Measurements from ENCODE around the gene BTBD9. TPM values are rescaled to one million over a fixed set of nuclear protein-coding genes. Genes with fewer than 3 reads are reported as not detected.

Gene BTBD9
- total RNA-seq, 1 experiment from 2014 or later = 8.9 TPM

GRCh38 chr6:38287487-38287886 is 352.2 kb downstream of the BTBD9 start:
- H3K23me2 ChIP-seq (ENCODE audit: insufficient read length, low read depth, low read length, poor library complexity, severe bottlenecking) = no peaks in the 10 kb centered on the region
- no peak overlapping the region for H2BK5ac ChIP-seq (ENCODE audit: insufficient read length, low read length)
- no peak overlapping the region for H2AFZ ChIP-seq (ENCODE audit: low read length)
- peaks cover 0 to under 1% (median 0%) of the 10 kb centered on the region in 3 experiments; a peak in 1 of 7 replicates for H3K36me3 Mint-ChIP-seq (ENCODE audit: insufficient read depth in 1 of 3, low read depth in 3 of 3)
- H4K5ac ChIP-seq (ENCODE audit: insufficient read length, low read depth, low read length) = no peak overlapping the region
- TF ChIP-seq CTCF (conservative IDR thresholded peaks at IDR 0.05) = no peak
- H3K79me1 ChIP-seq (ENCODE audit: insufficient read depth, low read depth, low read length, poor library complexity, severe bottlenecking) = no peaks in the 10 kb centered on the region
- H4K91ac ChIP-seq (ENCODE audit: insufficient read length, low read depth, low read length) = no peak overlapping the region
- H3K4me3 Mint-ChIP-seq = no peak overlapping the region
- H3K14ac ChIP-seq (ENCODE audit: insufficient read depth, low read length) = no peak overlapping the region
- H2AK5ac ChIP-seq (ENCODE audit: insufficient read length, low read length) = no peak overlapping the region
- DNase-seq = no peak
- H3K18ac ChIP-seq (ENCODE audit: insufficient read length, low read depth, low read length) = no peak overlapping the region
- H3K56ac ChIP-seq (ENCODE audit: insufficient read length, low read depth, low read length) = no peak overlapping the region
- H2BK12ac ChIP-seq (ENCODE audit: insufficient read length, low read depth, low read length) = no peak overlapping the region
- no peak overlapping the region for H3K4ac ChIP-seq (ENCODE audit: low read depth, low read length)
- peaks cover 20 to 26% of the 10 kb centered on the region in 2 experiments for H3K4me1 Mint-ChIP-seq
- peaks cover 2% of the 10 kb centered on the region in 2 experiments; a peak in 3 of 5 replicates for H3K9me3 Mint-ChIP-seq
- no peaks in the 10 kb centered on the region for H3K27me3 Mint-ChIP-seq (ENCODE audit: low read depth)
- H3K4me1 ChIP-seq (ENCODE audit: insufficient read depth, low read length) = peaks cover under 1% of the 10 kb centered on the region; the same call in 1 of the 2 replicates
- no peak overlapping the region for H2BK120ac ChIP-seq (ENCODE audit: low read depth, low read length, poor library complexity, severe bottlenecking)
- H3K27me3 ChIP-seq (ENCODE audit: insufficient read depth, low read length) = no peaks in the 10 kb centered on the region
- no peak overlapping the region for H2BK15ac ChIP-seq (ENCODE audit: low read depth, low read length)
- no peak overlapping the region for H3K23ac ChIP-seq (ENCODE audit: insufficient read length, low read depth, low read length)
- H3K27ac ChIP-seq (ENCODE audit: insufficient read length, low read depth, low read length) = no peak overlapping the region
- no peak overlapping the region for H3T11ph ChIP-seq (ENCODE audit: low read length)
- no peak overlapping the region for H2BK20ac ChIP-seq (ENCODE audit: low read depth, low read length, poor library complexity, severe bottlenecking)
- no peaks in the 10 kb centered on the region for H4K20me1 ChIP-seq (ENCODE audit: control insufficient read depth, insufficient read depth, insufficient read length)
- H3K9me3 ChIP-seq (ENCODE audit: control insufficient read depth, low read depth, low read length) = no peaks in the 10 kb centered on the region
- no peak overlapping the region for H3K9ac ChIP-seq (ENCODE audit: extremely low read depth, insufficient read length, low read length)
- H3K4me2 ChIP-seq (ENCODE audit: insufficient read depth, insufficient read length, low read length) = no peak overlapping the region
- H3K79me2 ChIP-seq (ENCODE audit: insufficient read depth, low read length) = no peaks in the 10 kb centered on the region
- no peak overlapping the region for H4K8ac ChIP-seq (replicated peaks; ENCODE audit: insufficient read length, low read depth, low read length)
- H3K27ac Mint-ChIP-seq = no peak overlapping the region
- no CpG with 5 or more reads among the region's 2 CpGs for WGBS (ENCODE audit: extremely low coverage, insufficient read length, low lambda C conversion rate)

Measured in H9 (cell line).